Suprapubic skin (tissue), 4 donors: ENCODE data around the gene C3orf85. TPM values are rescaled to one million over a fixed set of nuclear protein-coding genes. Genes with fewer than 3 reads are reported as not detected.

Experiments
- DNase-seq, 2 donors: peaks; one replicate each; pipeline ENCODE4 v3.0.0-alpha.2; 2019; ENCODE audit warnings: low spot score in 2 of 2
- H3K27ac ChIP-seq: fragments of 200-600 bp; sonication (generic); one replicate; pipeline ENCODE4 v1.5.1; 2019
- H3K27me3 ChIP-seq: fragments of 200-600 bp; sonication (generic); one replicate; pipeline ENCODE4 v1.5.1; 2019
- H3K36me3 ChIP-seq: fragments of 200-600 bp; sonication (generic); one replicate; pipeline ENCODE4 v1.5.1; 2019
- H3K4me1 ChIP-seq: fragments of 200-600 bp; sonication (generic); one replicate; pipeline ENCODE4 v1.5.1; 2019
- H3K4me3 ChIP-seq: fragments of 200-600 bp; sonication (generic); one replicate; pipeline ENCODE4 v1.5.1; 2019; ENCODE audit warnings: mild to moderate bottlenecking
- H3K9me3 ChIP-seq: fragments of 200-600 bp; sonication (generic); one replicate; pipeline ENCODE4 v1.5.1; 2019
- EP300 ChIP-seq: sonication (generic); formaldehyde crosslinking; IDR thresholded peaks from one replicate; pipeline ENCODE4 v1.6.1; 2017; ENCODE audit warnings: antibody characterized with exemption
- POLR2A ChIP-seq, 2 donors: fragments of 450-650 bp; IDR thresholded peaks; one replicate each; pipeline ENCODE4 v1.6.1; 2017; ENCODE audit warnings: antibody characterized with exemption in 2 of 2, mild to moderate bottlenecking in 2 of 2, moderate library complexity in 2 of 2
- POLR2AphosphoS5 ChIP-seq, 3 donors: sonication (generic); formaldehyde crosslinking; IDR thresholded peaks; one replicate each; pipeline ENCODE4 v1.6.1; 2017; ENCODE audit warnings: antibody characterized with exemption in 3 of 3
- WGBS: methylation state at CpG from one replicate; pipeline ENCODE4 v1.1.5; 2018; 5-methylcytosine and 5-hydroxymethylcytosine counted together
- total RNA-seq, 4 donors: library from RNA; depleted of rRNA; stranded (reverse); fragments of >200 nt; gene quantifications; one replicate each; pipeline ENCODE4 v1.1.0, GENCODE V29; 2016
- TF ChIP-seq, protein P1 (sequence below), 2 donors: fragments of 200-600 bp in 1 of 2; fragments of 450-650 bp in 1 of 2; sonication (generic) in 1 of 2; IDR thresholded peaks; one replicate each; pipeline ENCODE4 v1.5.1; 2016 to 2019; ENCODE audit warnings: antibody characterized with exemption in 2 of 2, mild to moderate bottlenecking in 1 of 2, moderate library complexity in 1 of 2

Gene C3orf85
- total RNA-seq, 4 donors from 2014 or later: not detected

GRCh38 chr3:109143646-109144045 is 7.1 kb downstream of the C3orf85 start:
- Histone ChIP-seq H3K4me3 (no peak overlapping the region), H3K9me3 (no peaks in the 10 kb centered on the region), H3K27ac (no peak overlapping the region), H3K27me3 (no peaks in the 10 kb centered on the region), H3K36me3 (no peaks in the 10 kb centered on the region), H3K4me1 (no peaks in the 10 kb centered on the region)
- TF ChIP-seq POLR2A (IDR thresholded peaks at IDR 0.05) (no peak), POLR2AphosphoS5 (IDR thresholded peaks at IDR 0.05) (no peak), EP300 (no peak)
- TF ChIP-seq, protein P1, sequence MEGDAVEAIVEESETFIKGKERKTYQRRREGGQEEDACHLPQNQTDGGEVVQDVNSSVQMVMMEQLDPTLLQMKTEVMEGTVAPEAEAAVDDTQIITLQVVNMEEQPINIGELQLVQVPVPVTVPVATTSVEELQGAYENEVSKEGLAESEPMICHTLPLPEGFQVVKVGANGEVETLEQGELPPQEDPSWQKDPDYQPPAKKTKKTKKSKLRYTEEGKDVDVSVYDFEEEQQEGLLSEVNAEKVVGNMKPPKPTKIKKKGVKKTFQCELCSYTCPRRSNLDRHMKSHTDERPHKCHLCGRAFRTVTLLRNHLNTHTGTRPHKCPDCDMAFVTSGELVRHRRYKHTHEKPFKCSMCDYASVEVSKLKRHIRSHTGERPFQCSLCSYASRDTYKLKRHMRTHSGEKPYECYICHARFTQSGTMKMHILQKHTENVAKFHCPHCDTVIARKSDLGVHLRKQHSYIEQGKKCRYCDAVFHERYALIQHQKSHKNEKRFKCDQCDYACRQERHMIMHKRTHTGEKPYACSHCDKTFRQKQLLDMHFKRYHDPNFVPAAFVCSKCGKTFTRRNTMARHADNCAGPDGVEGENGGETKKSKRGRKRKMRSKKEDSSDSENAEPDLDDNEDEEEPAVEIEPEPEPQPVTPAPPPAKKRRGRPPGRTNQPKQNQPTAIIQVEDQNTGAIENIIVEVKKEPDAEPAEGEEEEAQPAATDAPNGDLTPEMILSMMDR (IDR thresholded peaks at IDR 0.05): no peak
- DNase-seq: no peak
- 74% methylated on average over 1 of the region's 1 CpG for WGBS

DNA sequence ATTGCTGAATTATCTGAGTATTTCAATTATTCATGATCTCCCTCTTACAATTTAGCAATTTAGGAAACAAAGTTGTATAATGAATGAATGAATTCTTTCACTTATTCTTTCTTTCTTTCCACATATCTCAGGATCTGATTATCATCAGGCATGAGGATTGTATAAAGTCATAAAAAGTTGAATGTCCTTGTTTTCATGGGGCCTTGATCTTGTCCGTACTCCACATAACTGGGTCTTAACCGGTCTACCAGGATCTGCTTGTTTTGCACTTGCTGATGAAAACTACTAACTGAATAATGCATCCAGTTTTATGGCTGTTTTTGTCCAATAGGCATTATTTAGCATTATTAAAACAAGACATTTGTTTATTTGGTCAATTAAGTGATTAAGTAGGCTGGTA is 12.6 kb downstream of the C3orf85 start:
- Histone ChIP-seq H3K36me3 (no peaks in the 10 kb centered on the region), H3K4me3 (no peak overlapping the region), H3K4me1 (no peaks in the 10 kb centered on the region), H3K9me3 (no peaks in the 10 kb centered on the region), H3K27ac (no peak overlapping the region), H3K27me3 (no peaks in the 10 kb centered on the region)
- no peak for DNase-seq
- WGBS: 94% methylated on average over 2 of the region's 2 CpGs
- TF ChIP-seq EP300 (no peak), POLR2AphosphoS5 (IDR thresholded peaks at IDR 0.05) (no peak), POLR2A (IDR thresholded peaks at IDR 0.05) (no peak)
- TF ChIP-seq, protein P1 (IDR thresholded peaks at IDR 0.05): no peak

GRCh38 chr3:109152320-109152719 is 15.8 kb downstream of the C3orf85 start:
- Histone ChIP-seq H3K36me3 (no peaks in the 10 kb centered on the region), H3K27ac (no peak overlapping the region), H3K4me3 (no peak overlapping the region), H3K4me1 (no peaks in the 10 kb centered on the region), H3K27me3 (no peaks in the 10 kb centered on the region), H3K9me3 (no peaks in the 10 kb centered on the region)
- WGBS: 79% methylated on average over 4 of the region's 4 CpGs
- TF ChIP-seq POLR2A (IDR thresholded peaks at IDR 0.05) (no peak), EP300 (no peak), POLR2AphosphoS5 (IDR thresholded peaks at IDR 0.05) (no peak)
- TF ChIP-seq, protein P1 (IDR thresholded peaks at IDR 0.05): no peak
- DNase-seq: no peak

DNA sequence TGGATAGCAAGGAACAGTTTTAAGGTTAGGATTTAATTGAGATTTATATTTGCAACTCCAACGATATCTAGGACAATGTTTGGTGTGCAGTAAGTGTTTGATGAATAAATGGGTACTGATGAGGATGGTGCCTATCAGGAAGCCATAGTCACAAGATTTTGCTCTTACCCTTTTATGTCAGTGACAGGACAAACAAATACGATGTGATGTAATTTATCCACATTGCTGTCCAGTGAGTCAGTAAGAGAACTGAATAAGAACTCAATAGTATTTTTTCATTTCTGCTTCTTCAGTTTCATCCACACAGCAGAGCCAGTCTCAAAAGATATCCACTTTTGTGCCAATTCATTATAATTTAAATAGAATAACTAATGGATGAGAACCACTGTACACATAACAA is 18.5 kb downstream of the C3orf85 start:
- no peak for TF ChIP-seq EP300
- TF ChIP-seq POLR2A (IDR thresholded peaks at IDR 0.05): no peak
- TF ChIP-seq, protein P1 (IDR thresholded peaks at IDR 0.05): no peak
- TF ChIP-seq POLR2AphosphoS5 (IDR thresholded peaks at IDR 0.05): no peak
- no peak for DNase-seq
- Histone ChIP-seq H3K4me3 (no peak overlapping the region), H3K4me1 (no peaks in the 10 kb centered on the region), H3K9me3 (peaks cover 12% of the 10 kb centered on the region), H3K27ac (no peak overlapping the region), H3K36me3 (no peaks in the 10 kb centered on the region), H3K27me3 (no peaks in the 10 kb centered on the region)
- WGBS: 69% methylated on average over 2 of the region's 2 CpGs

DNA sequence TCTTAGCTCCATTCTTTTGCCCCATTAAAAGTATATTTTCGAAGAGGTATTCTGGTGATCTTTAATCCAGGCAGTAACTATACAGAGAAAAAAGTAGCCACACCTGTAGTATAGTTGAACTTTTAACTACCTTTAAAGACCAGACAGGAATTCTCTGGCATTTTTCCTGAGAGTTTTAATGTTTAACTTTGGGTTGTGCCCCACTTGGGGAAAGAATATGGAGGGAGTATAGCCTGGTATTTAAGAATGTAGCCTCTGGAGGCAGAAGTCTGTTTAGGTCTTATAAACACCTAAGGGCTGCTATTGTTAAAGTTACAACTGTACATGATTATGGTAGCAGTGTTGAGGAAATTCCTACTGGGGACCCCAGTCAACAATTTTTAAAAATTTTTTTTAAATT is 19.3 kb downstream of the C3orf85 start:
- DNase-seq: no peak
- H3K36me3 ChIP-seq: no peaks in the 10 kb centered on the region
- H3K4me3 ChIP-seq: no peak overlapping the region
- H3K27me3 ChIP-seq: no peaks in the 10 kb centered on the region
- TF ChIP-seq EP300: no peak
- no peak for TF ChIP-seq POLR2AphosphoS5 (IDR thresholded peaks at IDR 0.05)
- TF ChIP-seq POLR2A (IDR thresholded peaks at IDR 0.05): no peak
- TF ChIP-seq, protein P1 (IDR thresholded peaks at IDR 0.05): no peak
- H3K4me1 ChIP-seq: no peaks in the 10 kb centered on the region
- no peak overlapping the region for H3K27ac ChIP-seq
- H3K9me3 ChIP-seq: peaks cover 12% of the 10 kb centered on the region
- WGBS: 81% methylated on average over 1 of the region's 1 CpG
